Measurements from ENCODE around the gene HMCN2.

DNA sequence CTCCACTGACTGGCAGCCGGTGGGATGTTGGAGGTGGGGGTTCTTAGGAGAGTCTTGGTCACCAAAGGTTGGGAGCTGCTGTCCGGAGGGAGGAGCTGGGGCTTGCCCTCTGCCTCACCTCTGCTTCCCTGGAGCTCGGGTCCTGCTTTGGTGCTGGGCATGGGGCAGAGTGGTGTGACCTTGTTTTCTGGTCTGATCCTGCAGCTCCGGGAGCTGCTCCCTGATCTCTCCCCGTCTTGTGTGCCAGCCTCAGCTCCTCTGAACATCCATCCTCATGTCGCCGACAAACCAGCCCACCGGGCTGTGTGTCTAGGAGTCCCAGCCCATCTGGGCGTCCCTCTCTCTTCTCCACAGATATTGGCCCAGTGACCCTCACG is 18.7 kb downstream of the HMCN2 start:
- TF ChIP-seq, protein P1, sequence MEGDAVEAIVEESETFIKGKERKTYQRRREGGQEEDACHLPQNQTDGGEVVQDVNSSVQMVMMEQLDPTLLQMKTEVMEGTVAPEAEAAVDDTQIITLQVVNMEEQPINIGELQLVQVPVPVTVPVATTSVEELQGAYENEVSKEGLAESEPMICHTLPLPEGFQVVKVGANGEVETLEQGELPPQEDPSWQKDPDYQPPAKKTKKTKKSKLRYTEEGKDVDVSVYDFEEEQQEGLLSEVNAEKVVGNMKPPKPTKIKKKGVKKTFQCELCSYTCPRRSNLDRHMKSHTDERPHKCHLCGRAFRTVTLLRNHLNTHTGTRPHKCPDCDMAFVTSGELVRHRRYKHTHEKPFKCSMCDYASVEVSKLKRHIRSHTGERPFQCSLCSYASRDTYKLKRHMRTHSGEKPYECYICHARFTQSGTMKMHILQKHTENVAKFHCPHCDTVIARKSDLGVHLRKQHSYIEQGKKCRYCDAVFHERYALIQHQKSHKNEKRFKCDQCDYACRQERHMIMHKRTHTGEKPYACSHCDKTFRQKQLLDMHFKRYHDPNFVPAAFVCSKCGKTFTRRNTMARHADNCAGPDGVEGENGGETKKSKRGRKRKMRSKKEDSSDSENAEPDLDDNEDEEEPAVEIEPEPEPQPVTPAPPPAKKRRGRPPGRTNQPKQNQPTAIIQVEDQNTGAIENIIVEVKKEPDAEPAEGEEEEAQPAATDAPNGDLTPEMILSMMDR (IDR thresholded peaks at IDR 0.05; ENCODE audit: low read length): no peak
- TF ChIP-seq EZH2 (optimal IDR thresholded peaks at IDR 0.05; ENCODE audit: low read depth, low read length): no peak
